Jurkat, Clone E6-1 (cell line): Measurements from ENCODE around the gene PIGU.
A peak's percentile ranks its signal among the peaks of the same experiment; 100 is the strongest.
"Not testable (repeated sequence)": the region's sequence is repeated elsewhere in the genome, so short reads cannot be mapped to it uniquely, and the experiment has no call there.

Experiments used
- DNase-seq: peaks from one replicate; pipeline ENCODE4 v3.0.0-alpha.2; 2011; ENCODE audit warnings: low read depth, low spot score
- H3K4me3 ChIP-seq: 2 replicates; pipeline ENCODE4 v1.5.1; 2011; ENCODE audit warnings: mild to moderate bottlenecking, low read length, control low read depth, moderate library complexity

PIGU gene

DNA sequence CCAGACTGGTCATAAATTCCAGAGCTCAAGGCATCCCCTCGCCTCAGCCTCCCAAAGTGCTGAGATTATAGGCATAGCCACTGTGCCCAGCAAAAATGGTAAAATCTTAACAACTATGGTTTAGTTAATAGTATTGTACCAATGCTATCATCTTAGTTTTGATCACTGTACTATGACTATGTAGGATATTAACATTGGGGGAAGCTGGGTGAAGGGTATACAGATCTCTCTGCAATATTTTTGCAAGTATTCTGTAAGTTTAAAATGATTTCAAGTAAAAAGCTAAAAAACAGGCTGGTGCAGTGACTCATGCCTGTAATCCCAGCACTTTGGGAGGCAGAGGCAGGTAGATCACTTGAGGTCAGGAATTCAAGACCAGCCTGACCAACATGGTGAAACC, 7.8 kb downstream of the PIGU start:
- DNase-seq, result no peak
- no peak overlapping the region for H3K4me3 ChIP-seq

DNA sequence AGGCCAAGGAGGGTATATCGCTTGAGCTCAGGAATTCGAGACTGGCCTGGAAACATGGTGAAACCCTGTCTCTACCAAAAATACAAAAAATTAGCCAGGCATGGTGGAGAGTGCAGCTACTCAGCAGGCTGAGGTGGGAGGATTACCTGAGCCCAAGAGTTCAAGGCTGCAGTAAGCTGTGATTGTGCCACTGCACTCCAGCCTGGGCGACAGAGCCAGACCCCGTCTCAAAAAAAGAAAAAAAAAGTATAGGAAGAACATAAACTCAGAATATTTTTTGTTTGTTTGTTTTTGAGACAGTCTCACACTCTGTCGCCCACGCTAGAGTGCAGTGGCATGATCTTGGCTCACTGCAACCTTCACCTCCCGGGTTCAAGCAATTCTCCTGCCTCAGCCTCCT, 12.1 kb downstream of the PIGU start:
- DNase-seq, H3K4me3 ChIP-seq: not testable (repeated sequence)

DNA sequence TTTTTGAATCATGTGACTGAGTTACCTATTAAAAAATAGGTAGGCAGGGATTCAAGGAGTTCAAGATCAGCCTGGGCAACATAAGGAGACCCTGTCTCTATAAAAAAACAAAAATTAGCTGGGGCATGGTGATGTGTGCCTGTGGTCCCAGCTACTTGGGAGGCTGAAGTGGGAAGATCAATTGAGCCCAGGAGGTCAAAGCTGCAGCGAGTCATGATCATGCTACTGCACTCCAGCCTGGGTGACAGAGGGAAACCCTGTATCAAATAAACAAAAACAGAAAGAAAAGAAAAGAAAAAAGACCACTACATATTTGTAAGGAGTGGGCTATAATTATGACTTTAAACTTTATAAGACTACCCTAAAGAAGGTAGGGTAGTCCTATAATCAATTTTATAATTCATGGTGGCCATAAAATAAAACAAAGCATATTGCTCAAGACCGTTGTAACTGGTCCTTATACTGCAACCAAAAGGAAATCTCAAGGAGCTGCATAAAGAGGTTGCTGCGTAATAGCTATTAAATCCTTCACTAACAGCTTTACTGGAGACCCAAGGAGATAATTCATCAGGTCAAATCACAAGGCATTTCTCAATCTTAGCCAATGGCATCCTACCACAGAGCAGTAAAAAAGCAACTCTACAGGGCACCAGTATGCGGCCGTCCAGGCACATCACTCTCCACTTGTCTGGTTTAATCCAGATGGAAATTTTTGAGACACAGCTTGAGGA, 13.5 kb downstream of the PIGU start:
- no peak overlapping the region for H3K4me3 ChIP-seq
- no peak for DNase-seq

DNA sequence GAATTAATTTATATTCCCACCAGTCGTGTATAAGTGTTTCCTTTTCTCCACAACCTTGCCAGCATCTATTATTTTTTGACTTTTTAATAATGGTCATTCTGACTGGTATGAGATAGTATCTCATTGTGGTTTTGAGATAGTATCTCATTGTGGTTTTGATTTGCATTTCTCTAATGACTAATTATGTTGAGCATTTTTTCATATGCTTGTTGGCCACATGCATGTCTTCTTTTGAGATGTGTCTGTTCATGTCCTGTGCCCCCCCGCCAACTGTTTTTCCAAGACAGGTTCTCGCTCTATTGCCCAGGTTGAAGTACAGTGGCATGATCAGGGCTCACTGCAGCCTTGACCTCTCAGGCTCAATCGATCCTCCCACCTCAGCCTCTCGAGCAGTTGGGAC, 15.1 kb downstream of the PIGU start:
- DNase-seq, H3K4me3 ChIP-seq: not testable (repeated sequence)

DNA sequence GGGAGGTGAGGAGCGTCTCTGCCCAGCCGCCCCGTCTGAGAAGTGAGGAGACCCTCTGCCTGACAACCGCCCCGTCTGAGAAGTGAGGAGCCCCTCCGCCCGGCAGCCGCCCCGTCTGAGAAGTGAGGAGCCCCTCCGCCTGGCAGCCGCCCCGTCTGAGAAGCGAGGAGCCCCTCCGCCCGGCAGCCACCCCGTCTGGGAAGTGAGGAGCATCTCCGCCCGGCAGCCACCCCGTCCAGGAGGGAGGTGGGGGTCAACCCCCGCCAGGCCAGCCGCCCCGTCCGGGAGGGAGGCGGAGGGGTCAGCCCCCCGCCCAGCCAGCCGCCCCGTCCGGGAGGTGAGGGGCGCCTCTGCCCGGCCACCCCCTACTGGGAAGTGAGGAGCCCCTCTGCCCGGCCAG, 18.2 kb downstream of the PIGU start:
- H3K4me3 ChIP-seq, DNase-seq: not testable (repeated sequence)

DNA sequence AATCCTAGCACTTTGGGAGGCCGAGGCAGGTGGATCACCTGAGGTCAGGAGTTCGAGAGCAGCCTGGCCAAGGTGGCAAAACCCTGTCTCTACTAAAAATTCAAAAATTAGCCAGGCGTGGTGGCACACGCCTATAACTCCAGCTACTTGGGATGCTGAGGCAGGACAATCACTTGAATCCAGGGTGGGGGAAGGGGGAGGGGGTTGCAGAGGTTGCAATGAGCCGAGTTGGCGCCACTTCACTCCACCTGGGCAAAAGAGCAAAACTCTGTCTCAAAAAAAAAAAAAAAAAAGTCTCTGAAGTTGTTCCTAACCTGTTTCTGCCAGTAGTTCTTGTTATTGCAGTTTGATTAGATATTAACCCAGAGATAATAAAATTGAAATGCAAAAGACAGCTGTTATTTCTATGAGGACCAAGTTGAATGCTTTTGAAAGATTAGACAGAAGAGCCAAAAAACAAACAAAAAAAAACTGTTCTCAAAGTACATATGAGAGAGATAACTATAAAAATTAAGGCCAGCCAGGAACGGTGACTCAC, 22.6 kb downstream of the PIGU start:
- DNase-seq, result no peak
- H3K4me3 ChIP-seq, result no peak overlapping the region

DNA sequence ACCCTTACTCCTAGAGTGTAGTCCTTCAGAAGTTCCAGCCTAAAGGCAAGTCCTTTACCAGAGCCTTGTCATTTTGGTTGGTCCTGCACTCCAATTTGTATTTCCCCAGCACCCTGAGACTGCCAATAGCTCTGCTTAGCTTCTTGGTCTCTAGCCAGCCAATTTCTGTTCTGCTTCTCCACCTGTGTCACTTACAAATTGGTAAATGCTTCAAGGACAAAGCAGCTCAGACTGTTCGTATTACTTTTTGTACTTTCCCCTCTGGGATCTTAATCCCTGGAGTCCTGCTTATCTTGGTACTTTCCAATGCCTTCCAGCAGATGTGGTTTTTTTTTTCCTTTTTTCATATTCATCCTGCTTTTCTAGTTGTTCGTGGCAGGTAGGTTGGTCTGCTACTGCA, 25.7 kb downstream of the PIGU start:
- H3K4me3 ChIP-seq, result no peak overlapping the region
- no peak for DNase-seq

DNA sequence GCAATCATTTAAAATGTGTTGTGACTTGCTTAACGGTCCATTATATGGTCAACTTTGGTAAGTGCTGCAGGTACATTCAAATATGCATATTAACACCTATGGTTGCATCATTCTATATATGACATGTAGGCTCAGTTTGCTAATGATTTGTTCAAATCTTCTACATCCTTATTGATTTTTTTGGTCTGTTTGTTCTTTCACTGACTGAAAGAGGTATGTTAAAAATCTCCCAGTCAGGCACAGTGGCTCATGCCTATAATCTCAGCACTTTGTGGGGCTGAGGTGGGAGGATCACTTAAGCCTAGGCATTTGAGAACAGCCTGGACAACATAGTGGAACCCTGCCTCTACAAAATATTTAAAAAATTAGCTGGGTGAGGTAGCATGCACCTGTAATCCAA, 29.2 kb downstream of the PIGU start:
- no peak for DNase-seq
- no peak overlapping the region for H3K4me3 ChIP-seq

DNA sequence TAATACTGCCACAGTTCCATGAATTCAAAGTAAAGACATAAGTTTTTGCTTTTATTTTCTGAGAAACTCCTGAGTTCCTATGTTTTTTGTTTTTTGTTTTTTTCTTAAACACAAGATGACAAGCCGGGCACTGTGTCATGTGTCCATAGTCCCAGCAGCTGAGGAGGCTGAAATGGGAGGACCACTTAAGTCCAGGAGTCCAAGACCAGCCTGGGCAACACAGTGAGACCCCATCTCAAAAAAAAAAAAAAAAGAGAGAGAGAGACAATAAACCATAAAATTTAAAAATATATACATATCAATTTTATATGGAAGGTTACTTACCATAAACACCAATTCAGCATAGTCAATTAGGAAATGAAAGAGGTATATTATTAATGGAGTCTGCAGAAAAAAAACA, 31.9 kb downstream of the PIGU start:
- no peak for DNase-seq
- H3K4me3 ChIP-seq, result no peak overlapping the region

DNA sequence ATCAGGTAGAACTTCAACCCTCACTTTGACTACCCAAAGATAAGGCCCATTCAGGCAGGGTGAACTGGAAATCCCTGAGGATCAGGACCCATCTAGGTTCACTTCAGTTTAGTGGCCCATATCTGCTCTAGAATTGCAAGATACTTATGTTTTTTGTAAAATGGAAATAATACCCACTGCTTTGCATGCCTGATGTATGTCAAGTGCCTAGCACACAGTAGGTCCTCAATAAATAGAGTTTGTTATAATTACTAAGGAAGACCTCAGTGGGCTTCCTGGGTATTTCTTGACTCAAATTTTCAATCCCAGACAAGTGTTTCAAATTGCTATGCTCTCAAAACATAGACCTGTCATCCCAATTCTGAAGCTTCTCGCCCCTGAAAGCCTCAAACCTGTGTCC, 32.5 kb downstream of the PIGU start:
- H3K4me3 ChIP-seq, result no peak overlapping the region
- DNase-seq, result no peak

DNA sequence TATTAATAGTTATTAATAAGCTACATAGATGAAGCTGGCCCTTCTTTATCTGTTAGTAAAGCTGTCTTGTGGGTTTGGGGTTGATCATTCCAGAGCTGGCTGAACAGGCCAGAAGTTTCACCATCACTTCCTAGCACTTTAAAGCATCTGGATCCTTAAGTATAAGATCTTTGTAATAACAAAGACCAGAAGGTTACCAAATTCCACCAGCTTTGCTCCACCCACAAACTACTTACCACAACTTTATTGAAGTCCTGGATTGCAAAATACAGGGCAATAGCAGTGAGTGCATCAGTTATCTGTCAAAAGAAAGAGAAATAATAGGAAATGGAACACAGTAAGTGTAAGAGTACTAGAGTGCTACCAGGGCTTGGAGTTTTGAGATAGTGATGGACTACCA, 33.0 kb downstream of the PIGU start:
- H3K4me3 ChIP-seq, result no peak overlapping the region
- peak; percentile 3 for DNase-seq

DNA sequence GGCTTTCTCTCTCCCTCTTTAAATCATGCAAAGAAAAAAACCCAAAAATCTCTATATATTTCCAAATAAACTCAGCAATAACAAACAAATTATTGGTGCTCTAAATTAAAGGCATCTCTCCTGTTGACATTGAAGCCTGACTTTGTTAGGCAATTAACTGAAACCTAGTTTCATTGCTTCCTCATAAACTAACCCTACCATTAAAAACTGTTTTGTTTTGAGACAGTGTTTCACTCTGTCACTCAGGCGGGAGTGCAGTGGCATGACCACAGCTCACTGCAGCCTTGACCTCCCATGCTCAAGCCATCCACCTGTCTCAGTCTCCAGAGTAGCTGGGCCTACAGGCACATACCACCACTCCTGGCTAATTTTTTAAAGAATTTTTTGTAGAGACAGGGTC, 34.9 kb downstream of the PIGU start:
- no peak for DNase-seq
- H3K4me3 ChIP-seq, result no peak overlapping the region

DNA sequence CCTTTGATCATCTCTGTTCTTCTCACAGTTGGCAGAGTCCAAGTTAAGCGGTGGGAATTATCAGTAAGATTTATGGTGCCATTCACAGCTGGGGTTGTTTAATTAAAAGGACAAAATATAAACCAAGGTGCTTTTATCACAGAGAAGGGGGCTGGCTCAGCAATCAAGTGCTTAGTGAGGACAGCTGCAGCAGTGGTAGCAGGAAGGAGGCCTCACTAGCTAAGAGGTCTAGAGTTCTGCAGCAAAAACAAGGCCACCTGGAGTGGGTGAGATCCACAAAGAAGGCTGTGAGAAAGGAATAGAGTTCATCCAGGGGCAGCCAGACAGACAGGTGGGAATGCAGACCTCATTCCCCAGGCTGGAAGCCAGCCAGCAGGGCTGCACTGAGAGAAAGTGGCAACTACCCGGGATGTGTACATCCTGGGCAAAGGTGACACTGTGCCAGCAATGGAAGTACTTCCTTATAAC, 37.1 kb downstream of the PIGU start:
- H3K4me3 ChIP-seq, result no peak overlapping the region
- DNase-seq, result peak; percentile 5

DNA sequence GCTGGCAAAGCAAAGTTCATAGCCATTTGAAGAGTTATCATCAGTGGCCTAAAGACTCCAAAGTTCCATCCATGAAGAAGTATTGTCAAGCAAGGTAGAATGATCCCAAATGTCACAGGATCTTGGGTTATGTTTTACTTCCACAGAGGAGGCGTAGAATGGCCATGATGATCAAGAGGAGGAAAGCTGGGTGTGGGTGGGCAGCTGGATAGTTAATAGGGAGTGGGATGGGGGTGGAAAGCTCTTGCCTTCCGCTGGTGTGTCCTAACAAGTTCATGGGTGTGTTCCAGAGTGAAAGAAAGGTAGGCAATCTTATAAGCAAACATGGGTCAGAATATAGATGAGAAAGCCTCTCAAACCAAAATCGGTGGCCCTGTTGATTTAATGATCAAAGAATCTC, 38.4 kb downstream of the PIGU start:
- DNase-seq, result no peak
- H3K4me3 ChIP-seq, result no peak overlapping the region

DNA sequence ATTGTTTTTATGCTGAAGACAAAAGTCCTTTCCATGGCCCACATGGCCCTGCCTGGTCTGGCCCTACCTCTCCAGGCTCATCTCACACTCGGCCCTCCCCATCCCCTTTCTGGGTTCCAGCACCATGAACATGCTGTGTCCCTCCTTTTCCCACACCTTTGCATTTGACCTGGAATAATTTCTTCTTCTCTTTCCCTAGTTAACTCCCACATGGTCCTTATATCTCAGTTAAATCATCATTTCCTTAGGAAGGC, 38.9 kb downstream of the PIGU start:
- no peak for DNase-seq
- H3K4me3 ChIP-seq, result no peak overlapping the region

DNA sequence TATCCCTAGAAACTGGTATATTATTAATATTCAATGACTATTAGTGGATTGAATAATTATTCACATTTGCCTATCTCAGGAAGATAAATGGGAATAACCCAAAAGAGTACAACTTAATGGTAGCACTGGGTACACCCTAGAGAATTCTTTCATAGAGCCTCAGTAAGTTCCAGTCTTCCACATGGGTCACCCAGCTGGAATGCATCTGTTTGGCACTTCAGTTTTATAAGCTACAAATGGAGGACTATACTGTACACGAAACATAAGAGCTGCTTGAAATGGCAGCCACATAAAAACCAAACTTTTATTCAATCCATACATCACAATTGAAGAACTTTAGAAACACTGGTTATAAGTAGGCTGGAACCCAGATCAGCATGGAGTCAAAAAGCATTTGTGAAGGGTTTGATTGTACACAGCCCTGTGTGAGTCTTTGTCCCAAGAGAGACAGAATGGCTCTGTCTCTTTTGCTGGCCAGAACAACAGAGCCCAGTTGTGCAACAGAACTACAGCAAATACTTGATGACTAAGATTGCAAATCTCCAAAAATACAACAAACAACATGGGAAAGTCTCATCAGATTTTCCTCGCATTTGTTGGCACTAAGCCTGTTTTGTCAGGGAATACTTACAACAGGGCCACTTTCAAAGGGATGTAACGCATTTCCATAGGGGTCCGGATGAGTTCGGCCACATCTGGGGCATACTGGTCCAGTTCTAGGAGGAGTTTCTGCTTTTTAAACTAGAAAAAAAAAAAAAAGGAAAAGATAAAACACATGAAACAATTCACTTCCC, 39.5 kb downstream of the PIGU start:
- no peak overlapping the region for H3K4me3 ChIP-seq
- DNase-seq, result no peak

DNA sequence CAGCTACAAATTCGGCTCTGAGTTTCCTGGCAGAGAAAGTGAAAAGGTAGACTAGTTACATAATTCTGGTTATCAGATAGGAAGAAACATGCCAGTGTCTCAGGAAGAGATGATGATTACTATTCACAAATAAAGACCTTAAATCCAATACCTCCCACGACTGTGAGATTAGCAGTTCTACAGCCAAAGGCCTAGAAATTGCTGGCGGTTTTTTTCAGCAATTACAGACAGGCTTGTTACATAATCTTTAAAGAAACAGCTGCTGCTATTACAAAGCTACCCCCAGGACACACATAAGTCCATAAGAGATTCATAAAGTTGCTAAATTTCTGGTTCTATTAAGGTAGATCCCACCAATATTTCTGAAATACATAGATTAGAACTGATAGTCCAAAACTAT, 40.2 kb downstream of the PIGU start:
- DNase-seq, result no peak

DNA sequence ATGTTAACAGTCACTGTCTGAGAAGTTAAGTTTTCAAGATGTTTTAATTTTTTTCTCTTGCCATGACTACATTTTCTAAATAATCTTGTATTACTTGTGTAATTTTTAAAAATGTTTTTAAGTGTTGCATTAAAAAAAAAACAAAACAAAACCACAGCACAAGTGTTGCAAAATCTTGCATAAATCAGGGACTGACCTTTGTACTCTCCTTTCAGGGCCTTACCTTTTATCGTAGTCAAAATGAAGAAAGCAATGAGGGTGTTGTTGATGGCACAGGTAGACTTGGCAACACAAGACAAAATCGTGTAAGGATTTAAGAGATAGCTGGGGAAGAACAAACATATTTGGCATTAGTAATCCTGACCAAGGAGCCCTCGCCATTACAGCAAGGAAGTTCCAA, 42.5 kb downstream of the PIGU start:
- DNase-seq, result no peak
- no peak overlapping the region for H3K4me3 ChIP-seq

More for the DNA sequence above, 40.2 kb downstream of the PIGU start:
- no peak overlapping the region for H3K4me3 ChIP-seq

DNA sequence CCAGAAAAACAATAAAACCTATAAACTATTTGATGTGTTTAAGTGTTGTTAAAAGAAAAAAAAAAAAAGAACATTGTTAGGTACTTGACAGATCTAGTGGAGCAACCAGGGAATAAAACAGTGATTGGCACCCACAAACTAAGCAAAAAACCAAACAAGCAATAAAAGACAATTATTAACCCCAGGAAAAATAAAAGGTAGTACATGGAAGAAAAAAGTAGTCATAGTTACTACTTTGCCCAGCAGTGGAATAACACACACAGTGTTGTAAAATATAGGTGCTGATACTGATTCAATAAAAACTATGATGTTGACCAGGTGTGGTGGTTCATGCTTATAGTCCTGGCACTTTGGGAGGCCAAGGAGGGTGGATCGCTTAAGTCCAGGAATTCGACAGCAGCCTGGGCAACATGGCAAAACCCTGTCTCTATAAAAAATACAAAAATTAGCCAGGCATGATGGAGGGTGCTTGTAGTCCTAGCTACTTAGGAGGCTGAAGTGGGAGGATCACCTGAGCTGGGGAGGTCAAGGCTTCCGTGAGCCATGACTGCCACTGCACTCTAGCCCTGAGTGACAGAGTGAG, 43.9 kb downstream of the PIGU start:
- H3K4me3 ChIP-seq, result no peak overlapping the region
- DNase-seq, result no peak

DNA sequence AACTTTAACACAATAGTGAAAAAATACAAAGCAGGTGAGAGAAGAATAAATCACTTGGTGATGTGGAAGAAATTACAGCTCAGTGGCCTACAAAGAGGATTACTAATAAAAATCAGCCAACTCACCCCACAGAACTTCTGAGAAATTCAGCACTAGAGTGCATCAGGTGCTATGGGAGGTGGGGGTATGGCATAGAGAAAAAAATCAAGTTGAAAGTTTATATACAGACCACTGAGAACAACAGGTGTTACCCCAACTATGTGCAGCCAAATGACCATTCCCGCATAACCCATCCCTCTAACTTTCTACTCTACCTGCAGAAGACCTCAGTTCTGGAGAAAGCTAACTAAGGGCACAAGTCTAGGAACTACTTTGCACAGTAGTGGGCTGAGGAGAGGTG, 47.0 kb downstream of the PIGU start:
- H3K4me3 ChIP-seq, result no peak overlapping the region
- no peak for DNase-seq
